Esophagus muscularis mucosa (tissue), 4 donors: ENCODE data around the gene OR2T35. TPM values are rescaled to one million over a fixed set of nuclear protein-coding genes. Genes with fewer than 3 reads are reported as not detected.

Experiments used
- DNase-seq: peaks from one replicate; pipeline ENCODE4 v3.0.0-alpha.2; 2017; ENCODE audit errors: extremely low spot score
- H3K27ac ChIP-seq, 4 donors: fragments of 200-600 bp; sonication (generic); replicated peaks in 1 of 4; 1 replicate in 3 of 4; 2 replicates in 1 of 4; pipeline ENCODE4 v1.5.1; 2016 to 2019; ENCODE audit warnings: mild to moderate bottlenecking in 1 of 4
- H3K27me3 ChIP-seq, 4 donors: fragments of 200-600 bp; sonication (generic); one replicate each; pipeline versions ENCODE4 v1.5.1 to v1.6.0; 2016 to 2019
- H3K36me3 ChIP-seq, 4 donors: fragments of 200-600 bp; sonication (generic); one replicate each; pipeline ENCODE4 v1.5.1; 2016 to 2019
- H3K4me1 ChIP-seq, 4 donors: fragments of 200-600 bp; sonication (generic); one replicate each; pipeline ENCODE4 v1.5.1; 2016 to 2019
- H3K4me3 ChIP-seq, 4 donors: fragments of 200-600 bp; sonication (generic); 1 replicate in 2 of 4; 2 replicates in 2 of 4; pipeline ENCODE4 v1.5.1; 2016 to 2019; ENCODE audit warnings: mild to moderate bottlenecking in 4 of 4, moderate library complexity in 1 of 4
- H3K9me3 ChIP-seq, 4 donors: fragments of 200-600 bp; sonication (generic); 1 replicate in 3 of 4; 2 replicates in 1 of 4; pipeline ENCODE4 v1.5.1; 2016 to 2019
- CTCF ChIP-seq, 3 experiments: fragments of 200-600 bp in 2 of 3; fragments of 450-650 bp in 1 of 3; sonication (generic) in 2 of 3; IDR thresholded peaks; one replicate each; pipeline ENCODE4 v1.5.1; 2017 to 2019; ENCODE audit warnings: antibody characterized with exemption in 3 of 3, mild to moderate bottlenecking in 2 of 3, moderate library complexity in 1 of 3
- EP300 ChIP-seq: sonication (generic); formaldehyde crosslinking; IDR thresholded peaks from one replicate; pipeline ENCODE4 v1.6.1; 2017; ENCODE audit warnings: antibody characterized with exemption
- POLR2A ChIP-seq: fragments of 450-650 bp; IDR thresholded peaks from one replicate; pipeline ENCODE4 v1.6.1; 2017; ENCODE audit warnings: antibody characterized with exemption, moderate library complexity, mild to moderate bottlenecking, low read depth
- POLR2AphosphoS5 ChIP-seq, 2 donors: sonication (generic); formaldehyde crosslinking; IDR thresholded peaks; one replicate each; pipeline ENCODE4 v1.6.1; 2017; ENCODE audit warnings: antibody characterized with exemption in 2 of 2
- WGBS: methylation state at CpG from one replicate; pipeline ENCODE4 v1.1.5; 2018; 5-methylcytosine and 5-hydroxymethylcytosine counted together
- intact Hi-C: fragments of 100-400 bp; cut with DNase I; formaldehyde crosslinking; loops from one replicate; pipeline ENCODE4 v1.15.1; 2023
- total RNA-seq, 4 donors: library from RNA; depleted of rRNA; stranded (reverse); fragments of >200 nt; gene quantifications; one replicate each; pipeline versions ENCODE4 v1.1.0 to v1.2.1, GENCODE V29; 2016

Gene OR2T35
- total RNA-seq, 4 donors from 2014 or later: not detected

GRCh38 chr1:248611883-248612414 lies 33.1 kb downstream of the OR2T35 start:
- no peak overlapping the region for H3K27ac ChIP-seq
- intact Hi-C loops: no loop called here
- no peak for TF ChIP-seq POLR2AphosphoS5 (IDR thresholded peaks at IDR 0.05)
- TF ChIP-seq EP300: no peak
- TF ChIP-seq CTCF (IDR thresholded peaks at IDR 0.05): no peak
- TF ChIP-seq POLR2A: no peak
- no peaks in the 10 kb centered on the region for H3K4me1 ChIP-seq
- no peak overlapping the region for H3K4me3 ChIP-seq
- no peaks in the 10 kb centered on the region for H3K36me3 ChIP-seq
- H3K9me3 ChIP-seq: no peaks in the 10 kb centered on the region
- DNase-seq: no peak
- 78% methylated on average over 4 of the region's 4 CpGs for WGBS
- no peaks in the 10 kb centered on the region for H3K27me3 ChIP-seq

- 49% methylated on average over 3 of the region's 3 CpGs for WGBS
- DNase-seq: no peak
- Histone ChIP-seq H3K9me3 (no peaks in the 10 kb centered on the region), H3K4me1 (no peaks in the 10 kb centered on the region), H3K4me3 (no peak overlapping the region), H3K27me3 (no peaks in the 10 kb centered on the region), H3K36me3 (no peaks in the 10 kb centered on the region), H3K27ac (no peak overlapping the region)
- intact Hi-C loops: no loop called here
- TF ChIP-seq EP300 (no peak), POLR2A (no peak), POLR2AphosphoS5 (IDR thresholded peaks at IDR 0.05) (no peak), CTCF (IDR thresholded peaks at IDR 0.05) (no peak)
Observed at GRCh38 chr1:248610301-248610700, 34.8 kb downstream of the OR2T35 start.

GRCh38 chr1:248599396-248599795 lies 45.7 kb downstream of the OR2T35 start:
- intact Hi-C loops: no loop called here
- 69% methylated on average over 8 of the region's 8 CpGs for WGBS

GRCh38 chr1:248597589-248597988 lies 47.5 kb downstream of the OR2T35 start, which contains the start of gene OR2T10:
TSS of gene OR2T10 (minus strand) at chr1:248597700. CDS start at chr1:248593768, 3,932 bp downstream.
- H3K27me3 ChIP-seq: no peaks in the 10 kb centered on the region
- H3K27ac ChIP-seq: no peak within 1 kb of the TSS
- no peak for TF ChIP-seq CTCF (IDR thresholded peaks at IDR 0.05)
- TF ChIP-seq POLR2AphosphoS5 (IDR thresholded peaks at IDR 0.05): no peak
- no peak for TF ChIP-seq EP300
- no peak for TF ChIP-seq POLR2A
- no peaks in the 10 kb centered on the region for H3K9me3 ChIP-seq
- DNase-seq: no peak
- intact Hi-C loops: no loop called here
- H3K36me3 ChIP-seq: no peaks in the 10 kb centered on the region
- WGBS: 79% methylated on average over 6 of the region's 6 CpGs
- H3K4me3 ChIP-seq: no peak within 1 kb of the TSS
- H3K4me1 ChIP-seq: no peaks in the 10 kb centered on the region

More at GRCh38 chr1:248599396-248599795, 45.7 kb downstream of the OR2T35 start:
- Histone ChIP-seq H3K4me3 (no peak overlapping the region), H3K4me1 (no peaks in the 10 kb centered on the region), H3K36me3 (no peaks in the 10 kb centered on the region), H3K9me3 (no peaks in the 10 kb centered on the region), H3K27ac (no peak overlapping the region), H3K27me3 (no peaks in the 10 kb centered on the region)
- DNase-seq: no peak
- no peak for TF ChIP-seq POLR2AphosphoS5 (IDR thresholded peaks at IDR 0.05)
- no peak for TF ChIP-seq CTCF (IDR thresholded peaks at IDR 0.05)
- no peak for TF ChIP-seq EP300

GRCh38 chr1:248596615-248597014 lies 48.5 kb downstream of the OR2T35 start:
- 73% methylated on average over 2 of the region's 2 CpGs for WGBS
- H3K4me3 ChIP-seq: no peak overlapping the region
- H3K4me1 ChIP-seq: no peaks in the 10 kb centered on the region
- no peaks in the 10 kb centered on the region for H3K27me3 ChIP-seq
- DNase-seq: no peak
- no peaks in the 10 kb centered on the region for H3K36me3 ChIP-seq
- no peak for TF ChIP-seq POLR2A
- TF ChIP-seq POLR2AphosphoS5 (IDR thresholded peaks at IDR 0.05): no peak
- TF ChIP-seq EP300: no peak
- TF ChIP-seq CTCF (IDR thresholded peaks at IDR 0.05): no peak
- H3K27ac ChIP-seq: no peak overlapping the region
- H3K9me3 ChIP-seq: no peaks in the 10 kb centered on the region
- intact Hi-C loops: no loop called here
